GM19240 (cell line): Measurements from ENCODE around the gene SNX10.
"Not testable (repeated sequence)": the region's sequence is repeated elsewhere in the genome, so short reads cannot be mapped to it uniquely, and the experiment has no call there.

ENCODE experiments used
- DNase-seq: peaks from one replicate; pipeline ENCODE4 v3.0.0; 2011; ENCODE audit warnings: low spot score; ENCODE audit not compliant: insufficient read length

The SNX10 gene

DNA sequence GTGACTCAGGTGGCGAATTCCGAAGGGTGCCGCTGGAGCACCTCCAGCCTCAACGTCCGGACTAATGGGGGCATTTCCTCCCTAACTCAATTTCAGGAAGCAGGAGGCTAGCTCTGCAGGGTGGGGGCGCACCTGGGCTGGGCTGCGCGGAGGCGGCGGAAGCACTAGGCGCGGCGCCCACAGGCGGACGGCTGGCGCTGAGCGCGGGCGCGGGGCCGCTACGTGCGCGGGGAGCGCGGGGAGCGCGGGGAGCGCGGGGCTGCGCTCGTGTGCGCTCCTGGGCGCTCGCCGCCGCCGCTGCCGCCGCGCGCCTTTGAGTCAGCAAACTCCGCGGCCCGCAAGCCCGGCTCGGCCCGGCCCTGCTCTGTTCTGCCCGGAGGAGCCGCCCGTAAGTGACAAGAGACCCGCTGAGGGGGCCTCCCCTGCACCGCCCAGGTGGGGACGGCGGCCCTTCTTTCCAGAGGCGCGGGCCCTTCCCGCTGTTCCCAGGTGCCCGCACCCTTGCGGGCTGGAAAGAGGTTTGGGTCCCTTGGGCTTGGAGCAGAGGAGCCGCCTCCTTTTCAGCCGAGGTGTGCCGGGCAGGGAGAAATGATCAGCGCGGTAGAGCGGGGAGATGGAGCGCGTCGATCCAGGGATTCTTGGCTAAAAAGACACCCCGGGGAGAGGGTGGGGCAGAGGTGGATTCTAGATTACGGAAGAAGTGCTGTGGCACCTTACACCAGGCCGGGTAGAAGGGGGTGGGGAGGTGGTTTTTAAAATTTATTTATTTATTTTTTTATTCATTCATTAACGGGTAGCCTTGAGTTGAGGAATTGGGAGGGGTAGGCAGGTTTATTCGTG lies at the start of gene SNX10:
SNX10 (plus strand) TSS at position 164 of the 840 bp plus-strand sequence. CDS start 54,581 bp downstream, outside the sequence.
- peak; percentile 27 for DNase-seq

GRCh38 chr7:26245150-26245549 lies 46.5 kb upstream of the SNX10 start:
- no peak for DNase-seq

GRCh38 chr7:26250239-26250638 lies 41.4 kb upstream of the SNX10 start:
- DNase-seq = no peak

- not testable (repeated sequence) for DNase-seq
Observed at GRCh38 chr7:26261866-26262265, 29.8 kb upstream of the SNX10 start.

GRCh38 chr7:26265065-26265464 lies 26.6 kb upstream of the SNX10 start:
- no peak for DNase-seq

DNA sequence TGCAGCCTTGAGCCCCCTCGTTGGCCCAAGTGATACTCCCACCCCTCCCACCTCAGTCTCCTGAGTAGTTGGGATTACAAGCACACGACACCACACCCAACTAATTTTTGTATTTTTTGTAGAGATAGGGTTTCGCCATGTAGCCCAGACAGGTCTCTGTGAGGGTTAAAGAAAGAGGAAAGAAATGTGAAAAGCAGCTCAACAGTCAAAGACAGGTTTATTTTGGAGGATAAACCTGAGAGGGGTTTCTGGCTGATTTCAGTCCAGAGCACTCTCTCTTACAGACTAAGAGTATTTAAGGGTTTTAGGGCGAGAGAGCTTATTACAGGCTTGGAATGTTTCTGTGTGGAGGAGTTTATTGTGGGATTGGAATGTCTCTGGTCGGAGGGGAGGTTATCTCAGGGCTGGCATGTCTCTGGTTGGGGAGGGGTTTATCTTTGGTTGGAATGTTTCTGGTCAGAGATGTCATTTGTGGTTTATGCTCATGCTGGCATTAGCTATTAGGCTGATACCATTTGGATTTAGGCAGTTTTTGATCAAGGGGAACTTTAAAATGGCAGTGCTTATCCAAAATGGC lies 26.1 kb upstream of the SNX10 start:
- no peak for DNase-seq

GRCh38 chr7:26267601-26268166 lies 24.0 kb upstream of the SNX10 start:
- DNase-seq = no peak

DNA sequence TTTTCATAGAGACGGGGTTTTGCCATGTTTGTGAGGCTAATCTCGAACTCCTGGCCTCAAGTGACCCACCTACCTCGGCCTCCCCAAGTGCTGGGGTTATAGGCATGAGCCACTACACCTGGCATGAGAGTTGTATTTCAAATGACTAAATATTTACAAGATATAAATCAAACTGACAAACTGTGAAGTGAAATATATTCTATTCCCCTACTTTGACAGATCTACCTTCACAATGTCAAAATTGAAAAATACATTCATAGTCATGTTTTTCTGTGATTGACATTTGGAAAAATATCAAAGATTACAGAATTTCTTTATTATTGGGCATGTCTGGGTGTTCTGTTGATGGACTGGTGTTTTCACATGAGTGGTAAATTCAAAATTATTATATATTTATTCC lies 16.4 kb upstream of the SNX10 start:
- DNase-seq = no peak

DNA sequence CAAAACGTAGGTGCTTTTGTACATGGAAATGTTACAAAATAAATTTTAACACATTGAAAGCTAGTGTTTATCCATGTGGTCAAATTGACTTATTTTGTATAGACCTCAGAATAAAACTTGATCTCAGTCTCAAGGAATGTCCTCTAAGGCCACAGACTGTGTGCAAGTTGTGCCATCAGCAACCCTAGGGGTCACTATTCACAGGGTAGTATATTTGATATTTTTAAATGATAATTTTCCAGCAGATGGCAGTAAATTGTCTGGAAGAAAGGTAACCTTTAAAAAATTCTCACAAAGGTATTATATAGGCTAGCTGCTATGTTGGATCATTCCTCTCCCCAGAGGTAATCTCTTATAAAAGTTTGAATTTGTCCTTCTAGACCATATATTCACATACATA lies 12.9 kb upstream of the SNX10 start:
- DNase-seq = no peak

- no peak for DNase-seq
Observed at GRCh38 chr7:26279405-26279804, 12.3 kb upstream of the SNX10 start.

DNA sequence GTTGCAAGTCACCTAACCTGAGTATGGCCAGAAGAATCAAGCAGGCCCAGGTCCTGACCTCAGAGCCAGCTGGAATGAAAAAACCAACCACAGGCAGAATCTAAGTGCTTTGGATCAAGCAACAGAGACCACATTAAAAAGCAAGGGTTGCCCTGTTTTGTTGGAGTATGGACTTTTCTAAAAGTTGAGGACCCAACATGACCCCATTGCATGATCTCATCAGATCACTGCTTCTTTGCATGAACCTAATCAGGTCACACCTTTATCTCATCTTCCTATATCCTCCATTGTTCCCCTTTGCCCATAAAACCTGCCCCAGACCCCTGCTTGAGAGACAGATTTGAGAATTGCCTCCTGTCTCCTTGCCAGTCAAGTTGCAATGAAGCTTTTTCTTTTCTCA lies 11.6 kb upstream of the SNX10 start:
- no peak for DNase-seq

GRCh38 chr7:26280723-26281122 lies 10.9 kb upstream of the SNX10 start:
- no peak for DNase-seq

GRCh38 chr7:26284477-26284876 lies 7.2 kb upstream of the SNX10 start:
- no peak for DNase-seq

DNA sequence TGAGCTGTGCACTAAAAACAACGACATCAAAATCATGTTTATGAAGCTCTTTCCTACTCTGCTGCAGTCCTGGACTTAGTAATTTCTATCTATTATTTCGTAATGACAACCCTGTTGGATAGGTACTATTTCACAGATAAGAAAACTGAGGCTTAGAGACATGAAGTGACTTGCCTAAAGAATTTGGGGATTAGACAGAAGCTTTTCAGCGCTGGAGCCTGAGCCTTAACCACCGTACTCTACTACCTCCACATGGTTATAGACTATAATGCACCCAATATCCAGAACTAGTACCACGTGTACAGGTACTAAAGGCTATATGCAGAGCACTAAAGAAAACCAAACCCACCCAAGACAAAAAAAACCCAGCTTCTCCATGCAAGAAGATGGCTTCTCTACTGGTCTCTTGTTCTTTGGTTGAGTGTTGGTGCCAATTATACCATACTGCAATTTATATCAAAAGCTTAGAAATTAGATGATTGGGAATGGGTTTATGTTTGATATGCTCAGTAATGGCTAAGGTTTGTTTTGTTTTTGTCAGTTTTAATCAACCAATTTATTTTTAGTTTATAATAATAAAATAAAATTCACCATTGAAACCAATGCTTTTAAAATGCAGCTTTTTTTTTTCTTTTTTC lies 6.5 kb upstream of the SNX10 start:
- DNase-seq = no peak

DNA sequence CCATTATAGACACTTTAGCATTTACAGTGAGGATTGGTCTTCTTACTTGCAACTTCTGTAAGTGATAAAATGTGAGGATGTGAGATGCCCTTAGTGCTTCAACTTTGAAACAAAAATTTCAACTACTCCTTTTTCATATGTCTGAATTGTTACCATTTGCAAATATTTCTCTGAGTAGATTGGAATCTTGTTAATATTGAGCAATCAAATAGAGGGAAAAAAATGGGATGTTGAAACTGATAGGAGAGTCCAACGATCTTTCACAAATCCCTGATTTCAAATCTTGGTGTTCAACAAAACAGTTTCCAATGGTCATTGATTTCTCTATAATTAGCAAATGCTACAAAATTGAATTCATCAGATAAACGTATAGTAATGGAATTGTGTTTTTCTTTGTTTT lies 5.5 kb upstream of the SNX10 start:
- no peak for DNase-seq

- not testable (repeated sequence) for DNase-seq
Observed at GRCh38 chr7:26288126-26288525, 3.5 kb upstream of the SNX10 start.

- DNase-seq = no peak
Observed at GRCh38 chr7:26291251-26291650, 411 bp upstream of the SNX10 start.

DNA sequence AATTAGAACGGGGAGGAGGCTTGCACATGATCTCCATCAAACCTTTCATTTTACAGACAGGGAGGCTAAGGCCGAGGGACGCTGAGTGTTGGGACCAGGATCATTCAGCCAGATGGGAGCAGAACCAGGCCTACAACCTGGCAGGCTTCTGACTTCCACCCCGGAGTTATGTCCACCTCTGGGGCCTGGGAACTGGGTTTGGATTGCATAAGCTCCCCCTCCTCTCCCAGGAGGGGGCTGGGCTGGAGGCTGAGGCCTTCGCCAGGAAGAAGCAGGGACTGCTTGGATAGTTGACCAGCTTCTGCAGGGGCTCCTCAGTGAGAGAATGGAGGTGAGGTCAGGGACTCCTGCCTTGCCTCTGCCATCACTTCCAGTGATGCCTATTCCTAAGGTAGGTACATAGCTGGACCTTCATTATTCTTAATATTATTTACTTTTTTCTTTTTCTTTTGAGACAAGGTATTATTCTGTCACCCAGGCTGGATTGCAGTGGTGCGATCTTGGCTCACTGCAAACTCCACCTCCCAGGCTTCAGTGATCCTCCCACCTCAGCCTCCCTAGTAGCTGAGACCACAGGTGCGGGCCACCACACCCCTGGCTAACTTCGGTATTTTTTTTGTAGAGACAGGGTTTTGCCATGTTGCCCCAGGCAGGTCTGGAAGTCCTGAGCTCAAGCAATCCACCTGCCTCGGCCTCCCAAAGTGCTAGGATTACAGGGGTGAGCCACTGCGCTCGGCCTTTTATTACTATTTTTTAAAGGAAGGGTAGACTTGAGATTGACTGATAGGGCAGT lies 1.3 kb downstream of the SNX10 start:
- DNase-seq = no peak

DNA sequence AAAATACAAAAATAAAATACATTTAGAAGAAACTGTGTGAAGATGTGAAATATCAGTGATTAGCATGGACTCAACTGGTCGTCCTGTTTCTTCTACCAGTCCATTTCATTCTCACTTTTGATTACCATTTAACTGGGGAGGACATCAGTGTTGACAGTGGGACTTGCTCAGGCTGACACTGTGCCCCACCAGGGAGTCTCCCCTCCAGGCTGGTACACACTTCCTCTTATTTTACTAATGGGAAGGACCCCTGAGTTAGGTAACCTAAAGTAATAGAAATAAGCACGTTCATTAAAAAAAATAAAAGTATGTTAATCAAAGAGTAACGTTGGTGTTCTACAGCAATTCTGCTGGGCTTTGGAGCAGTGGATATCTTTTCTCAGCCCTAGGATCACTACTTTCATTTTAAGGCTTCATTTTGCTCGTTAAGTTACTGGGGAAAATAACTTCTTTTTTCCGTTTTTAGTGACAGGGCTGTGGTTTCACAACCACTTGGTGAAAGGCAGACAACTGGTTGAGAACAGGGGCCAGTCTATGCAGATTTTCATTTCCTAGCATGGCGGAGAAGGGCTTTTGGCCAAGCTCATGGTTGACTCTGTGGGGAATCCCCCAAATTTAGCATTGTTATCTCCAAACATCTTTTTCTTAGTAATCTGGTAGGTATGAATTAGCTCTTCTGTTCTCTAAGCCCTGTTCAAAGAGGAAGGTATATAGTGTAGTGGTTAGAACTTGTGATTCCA lies 2.1 kb downstream of the SNX10 start:
- DNase-seq = peak; percentile 51

DNA sequence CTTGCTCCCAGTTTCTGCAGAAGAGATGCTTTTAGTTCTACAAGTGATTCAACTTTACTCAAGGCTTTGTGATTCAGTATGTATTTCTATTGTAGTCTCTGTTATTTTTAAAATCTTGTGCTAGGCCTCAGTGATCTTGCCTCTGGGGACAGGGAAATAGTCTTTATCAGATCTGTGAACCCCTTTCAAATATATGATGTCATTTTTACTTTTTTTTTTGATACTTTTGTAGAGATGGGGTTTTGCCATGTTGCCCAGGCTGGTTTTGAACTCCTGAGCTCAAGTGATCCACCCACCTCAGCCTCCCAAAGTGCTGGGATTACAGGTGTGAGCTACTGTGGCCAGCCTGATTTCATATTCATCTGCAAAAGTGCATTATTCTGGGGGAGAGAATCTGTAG lies 3.4 kb downstream of the SNX10 start:
- no peak for DNase-seq

GRCh38 chr7:26295586-26295985 lies 3.9 kb downstream of the SNX10 start:
- no peak for DNase-seq
